ENCODE results near the gene DDIAS. TPM values are rescaled to one million over a fixed set of nuclear protein-coding genes. Genes with fewer than 3 reads are reported as not detected.
"Not testable (repeated sequence)": the region's sequence is repeated elsewhere in the genome, so short reads cannot be mapped to it uniquely, and the experiment has no call there.

The DDIAS gene
- total RNA-seq, 2 donors from 2014 or later = 0.86 to 2.3 TPM

GRCh38 chr11:82944198-82944597 lies 42.7 kb downstream of the DDIAS start:
- DNase-seq = no peak
- intact Hi-C loops (cut with DNase I) = no loop called here
- ATAC-seq = no peak

- intact Hi-C loops (cut with DNase I); ATAC-seq; DNase-seq: not testable (repeated sequence)
These were observed 43.5 kb downstream of the DDIAS start for GRCh38 chr11:82945041-82945440.

DNA sequence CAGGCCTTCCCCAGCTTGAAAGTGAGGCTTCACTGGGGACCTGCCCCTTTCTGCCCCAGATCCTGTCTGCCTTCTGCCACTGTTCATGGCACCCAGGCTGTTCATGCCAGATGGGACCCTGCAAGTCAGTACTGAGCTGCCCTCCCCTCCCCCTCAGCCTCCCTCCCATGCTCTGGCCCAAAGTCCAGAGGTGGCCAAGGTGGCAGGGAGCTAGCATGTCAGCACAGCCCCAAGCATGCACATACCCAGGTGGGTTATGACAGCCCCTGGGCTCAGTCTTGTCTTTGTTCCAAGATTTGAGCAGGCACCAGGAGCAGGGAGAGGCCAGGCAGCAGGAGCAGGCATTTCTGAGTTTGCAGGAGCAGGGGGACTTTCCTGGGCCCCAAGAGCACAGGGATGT lies 44.1 kb downstream of the DDIAS start:
- ATAC-seq = no peak
- intact Hi-C loops (cut with DNase I) = no loop called here
- DNase-seq = no peak

GRCh38 chr11:82949352-82949751 lies 47.8 kb downstream of the DDIAS start:
- intact Hi-C loops (cut with DNase I) = no loop called here
- DNase-seq (no peak), ATAC-seq (no peak)

DNA sequence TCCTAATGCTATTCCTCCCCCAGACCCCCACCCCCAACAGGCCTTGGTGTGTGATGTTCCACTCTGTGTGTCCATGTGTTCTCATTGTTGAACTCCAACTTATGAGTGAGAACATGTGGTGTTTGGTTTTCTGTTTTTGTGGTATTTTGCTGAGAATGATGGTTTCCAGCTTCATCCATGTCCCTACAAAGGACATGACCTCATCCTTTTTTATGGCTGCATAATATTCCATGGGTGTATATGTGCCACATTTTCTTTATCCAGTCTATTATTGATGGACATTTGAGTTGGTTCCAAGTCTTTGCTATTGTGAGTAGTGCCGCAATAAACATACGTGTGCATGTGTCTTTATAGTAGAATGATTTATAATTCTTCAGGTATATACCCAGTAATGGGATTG lies 49.0 kb downstream of the DDIAS start:
- ATAC-seq; DNase-seq; intact Hi-C loops (cut with DNase I): not testable (repeated sequence)

DNA sequence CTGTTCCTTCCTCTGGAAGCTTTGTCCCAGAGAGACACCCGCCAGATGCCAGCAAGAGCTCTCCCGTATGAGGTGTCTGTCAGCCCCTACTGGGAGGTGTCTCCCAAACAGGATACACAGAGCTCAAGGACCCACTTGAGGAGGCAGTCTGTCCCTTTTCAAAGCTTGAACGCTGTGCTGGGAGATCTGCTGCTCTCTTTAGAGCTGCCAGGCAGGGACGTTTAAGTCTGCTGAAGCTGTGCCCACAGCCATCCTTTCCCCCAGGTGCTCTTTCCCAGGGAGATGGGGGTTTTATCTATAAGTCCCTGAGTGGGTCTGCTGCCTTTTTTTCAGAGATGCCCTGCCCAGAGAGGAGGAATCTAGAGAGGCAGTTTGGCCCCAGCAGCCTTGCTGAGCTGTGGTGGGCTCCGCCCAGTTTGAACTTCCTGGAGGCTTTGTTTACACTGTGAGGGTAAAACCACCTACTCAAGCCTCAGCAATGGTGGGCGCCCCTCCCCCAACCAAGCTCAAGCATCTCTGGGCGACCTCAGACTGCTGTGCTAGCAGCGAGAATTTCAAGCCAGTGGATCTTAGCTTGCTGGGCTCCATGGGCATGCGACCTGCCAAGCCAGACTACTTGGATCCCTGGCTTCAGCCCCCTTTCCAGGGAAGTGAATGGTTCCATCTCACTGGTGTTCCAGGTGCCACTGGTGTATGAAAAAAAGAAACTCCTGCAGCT lies 54.4 kb downstream of the DDIAS start:
- intact Hi-C loops (cut with DNase I); ATAC-seq; DNase-seq: not testable (repeated sequence)

- ATAC-seq = peak in 1 of 2 donors; percentile 50
- no peak for DNase-seq
- intact Hi-C loops (cut with DNase I) = no loop called here
These were observed 58.6 kb downstream of the DDIAS start for GRCh38 chr11:82959987-82960778.

GRCh38 chr11:82960779-82961143 lies 59.2 kb downstream of the DDIAS start:
- no peak for ATAC-seq
- intact Hi-C loops (cut with DNase I) = no loop called here
- no peak for DNase-seq

DNA sequence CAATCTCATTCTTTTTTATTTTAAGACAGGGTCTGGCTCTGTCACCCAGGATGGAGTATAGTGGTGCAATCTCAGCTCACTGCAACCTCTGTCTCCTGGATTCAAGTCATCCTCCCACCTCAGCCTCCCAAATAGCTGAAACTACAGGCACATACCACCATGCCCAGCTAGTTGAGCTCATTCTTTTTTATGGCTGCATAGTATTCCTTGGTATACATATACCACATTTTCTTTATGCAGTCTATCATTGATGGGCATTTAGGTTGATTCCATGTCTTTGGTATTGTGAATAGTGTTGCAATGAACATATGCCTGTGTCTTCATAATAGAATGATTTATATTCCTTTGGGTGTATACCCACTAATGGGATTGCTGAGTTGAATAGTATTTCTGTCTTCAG lies 60.5 kb downstream of the DDIAS start:
- ATAC-seq; intact Hi-C loops (cut with DNase I); DNase-seq: not testable (repeated sequence)

- DNase-seq (no peak), ATAC-seq (no peak)
- intact Hi-C loops (cut with DNase I) = no loop called here
These were observed 65.8 kb downstream of the DDIAS start for GRCh38 chr11:82967381-82967780.

DNA sequence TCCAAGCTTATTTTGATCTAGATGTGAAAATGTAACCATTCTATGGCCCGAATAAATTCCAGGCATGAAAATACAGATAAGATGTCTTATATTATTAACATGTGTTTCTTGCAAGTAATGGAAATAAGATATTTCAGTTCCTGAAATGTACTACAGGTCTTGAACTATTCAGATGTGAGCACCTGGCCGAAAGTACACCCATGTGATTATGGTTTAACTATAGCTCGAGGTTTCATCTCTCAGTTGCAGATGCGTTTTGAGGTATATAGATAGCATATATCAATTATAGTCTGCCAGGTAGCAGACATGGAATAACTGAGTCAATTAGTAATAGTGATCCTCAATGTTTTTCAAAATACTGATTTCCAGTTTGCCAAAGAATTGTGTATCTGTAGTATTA lies 68.3 kb downstream of the DDIAS start:
- no peak for ATAC-seq
- intact Hi-C loops (cut with DNase I) = no loop called here
- DNase-seq = no peak

GRCh38 chr11:82970507-82971083 lies 69.1 kb downstream of the DDIAS start:
- ATAC-seq; intact Hi-C loops (cut with DNase I); DNase-seq: not testable (repeated sequence)

DNA sequence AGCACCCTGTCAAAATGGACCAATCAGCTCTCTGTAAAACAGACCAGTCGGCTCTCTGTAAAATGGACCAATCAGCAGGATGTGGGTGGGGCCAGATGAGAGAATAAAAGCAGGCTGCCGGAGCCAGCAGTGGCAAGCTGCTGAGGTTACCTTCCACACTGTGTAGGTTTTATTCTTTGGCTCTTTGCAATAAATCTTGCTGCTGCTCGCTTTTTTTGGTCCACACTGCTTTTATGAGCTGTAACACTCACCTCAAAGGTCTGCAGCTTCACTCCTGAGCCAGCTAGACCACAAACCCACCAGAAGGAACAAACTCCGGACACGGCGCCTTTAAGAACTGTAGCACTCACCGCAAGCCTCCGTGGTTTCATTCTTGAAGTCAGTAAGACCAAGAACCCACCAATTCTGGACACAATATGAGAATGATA lies 70.0 kb downstream of the DDIAS start:
- ATAC-seq; DNase-seq; intact Hi-C loops (cut with DNase I): not testable (repeated sequence)

- ATAC-seq (no peak), DNase-seq (no peak)
- intact Hi-C loops (cut with DNase I) = no loop called here
These were observed 70.6 kb downstream of the DDIAS start for GRCh38 chr11:82972103-82972502.

- ATAC-seq = no peak
- no peak for DNase-seq
- intact Hi-C loops (cut with DNase I) = no loop called here
These were observed 72.6 kb downstream of the DDIAS start for GRCh38 chr11:82974135-82974534.

- DNase-seq = no peak
- intact Hi-C loops (cut with DNase I) = loop anchor here in 1 of 2 donors (5.0 kb wide), 1 partner anchor 92 kb away; no protein-coding TSS in a partner anchor
- no peak for ATAC-seq
These were observed 73.3 kb downstream of the DDIAS start for GRCh38 chr11:82974851-82975250.

DNA sequence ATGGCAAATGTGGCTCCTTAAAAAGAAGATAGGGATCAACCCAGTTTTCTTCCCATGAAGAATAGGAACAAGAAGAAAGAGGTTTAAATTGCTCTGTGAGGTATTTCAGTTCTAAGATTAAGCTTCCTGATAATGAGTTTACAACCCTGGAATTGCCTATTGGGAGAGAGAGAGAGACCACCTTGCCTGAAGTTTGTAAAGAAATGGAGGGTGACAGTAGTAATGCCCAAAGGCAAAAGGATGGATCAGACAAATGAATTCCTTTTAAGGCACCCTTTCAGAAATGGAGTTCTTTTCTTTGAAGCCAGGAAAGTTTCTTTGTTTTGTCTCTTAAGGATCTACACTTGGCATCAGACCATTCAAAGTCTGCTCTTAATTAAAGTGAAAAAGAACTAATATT lies 74.3 kb downstream of the DDIAS start:
- DNase-seq (no peak), ATAC-seq (no peak)
- intact Hi-C loops (cut with DNase I) = loop anchor here in 1 of 2 donors (5.0 kb wide), 1 partner anchor 91 kb away; no protein-coding TSS in a partner anchor

DNA sequence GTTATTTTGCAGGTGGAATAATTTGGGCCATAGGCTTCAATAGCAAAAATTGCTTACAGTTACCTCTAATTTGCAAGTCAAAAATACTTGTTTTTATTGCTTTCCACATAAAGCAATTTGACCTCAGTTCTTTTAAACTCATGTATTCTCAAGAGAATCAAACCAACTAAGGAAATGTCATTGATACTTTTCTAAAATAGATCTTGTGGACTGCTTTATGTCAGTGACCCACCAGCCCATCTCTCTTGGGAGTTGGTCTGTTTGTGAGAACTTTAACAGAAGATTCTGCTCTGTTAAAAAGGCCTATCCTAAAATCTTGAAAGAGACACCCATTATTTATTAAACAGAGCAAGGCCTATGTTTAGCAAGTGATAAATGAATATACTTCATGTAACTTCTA lies 75.2 kb downstream of the DDIAS start:
- ATAC-seq (no peak), DNase-seq (no peak)
- intact Hi-C loops (cut with DNase I) = loop anchor here in 1 of 2 donors (5.0 kb wide), 1 partner anchor 91 kb away; no protein-coding TSS in a partner anchor

DNA sequence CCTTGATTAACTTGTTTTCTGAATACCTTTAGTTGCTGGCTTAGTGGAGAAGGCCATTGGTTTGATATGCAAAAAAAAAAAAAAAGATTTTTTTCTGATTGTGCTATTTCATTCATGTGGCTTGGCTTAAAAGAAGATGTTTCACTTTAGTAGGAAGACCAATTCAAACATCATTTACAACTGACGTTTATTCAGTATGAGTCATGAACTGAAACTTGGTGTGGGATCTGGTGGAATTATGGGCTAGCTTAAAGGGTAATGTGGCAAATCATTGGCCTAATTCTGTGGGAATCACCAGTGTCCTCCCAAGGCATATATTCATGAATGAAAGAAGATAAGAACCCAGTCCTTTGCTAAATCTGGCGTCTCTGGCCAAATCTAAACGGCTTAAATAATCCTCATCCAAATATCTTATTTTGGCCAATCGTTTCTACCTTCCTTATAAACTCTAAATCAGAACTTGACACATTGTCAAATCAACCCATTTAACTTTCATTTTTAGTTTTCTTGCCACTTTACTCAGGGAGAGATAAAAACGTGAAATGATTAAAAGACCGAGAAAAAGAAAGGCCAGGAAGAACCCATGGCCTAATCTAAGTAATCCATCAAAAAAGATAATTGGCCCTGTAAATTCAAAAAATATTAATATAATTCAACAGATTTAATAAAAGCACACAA lies 77.0 kb downstream of the DDIAS start:
- no peak for DNase-seq
- no peak for ATAC-seq
- intact Hi-C loops (cut with DNase I) = loop anchor here in 1 of 2 donors (5.0 kb wide), 1 partner anchor 89 kb away; no protein-coding TSS in a partner anchor
